Ishikawa (cell line): Measurements from ENCODE around the gene DNAH9.

Experiments used
- CEBPB ChIP-seq: IDR thresholded peaks from 2 replicates; pipeline ENCODE4 v1.6.1; 2012
- CREB1 ChIP-seq: IDR thresholded peaks from 2 replicates; pipeline ENCODE4 v1.6.1; 2012; ENCODE audit warnings: low read depth
- EGR1 ChIP-seq: IDR thresholded peaks from 2 replicates; pipeline ENCODE4 v1.6.1; 2012
- EP300 ChIP-seq: IDR thresholded peaks from 2 replicates; pipeline ENCODE4 v1.6.1; 2012; ENCODE audit warnings: borderline replicate concordance
- NFIC ChIP-seq: IDR thresholded peaks from 2 replicates; pipeline ENCODE4 v1.6.1; 2012
- RAD21 ChIP-seq: IDR thresholded peaks from 2 replicates; pipeline ENCODE4 v1.6.1; 2012; ENCODE audit warnings: low read depth
- TEAD4 ChIP-seq: IDR thresholded peaks from 2 replicates; pipeline ENCODE4 v1.6.1; 2012
- TF ChIP-seq, protein P1 (sequence below): IDR thresholded peaks from 2 replicates; pipeline ENCODE4 v1.6.1; 2012; ENCODE audit warnings: low read depth, mild to moderate bottlenecking
- TF ChIP-seq, protein P2 (sequence below): IDR thresholded peaks from 2 replicates; pipeline ENCODE4 v1.6.1; 2012
- TF ChIP-seq, protein P3 (sequence below): IDR thresholded peaks from 2 replicates; pipeline ENCODE4 v1.6.1; 2012

DNA sequence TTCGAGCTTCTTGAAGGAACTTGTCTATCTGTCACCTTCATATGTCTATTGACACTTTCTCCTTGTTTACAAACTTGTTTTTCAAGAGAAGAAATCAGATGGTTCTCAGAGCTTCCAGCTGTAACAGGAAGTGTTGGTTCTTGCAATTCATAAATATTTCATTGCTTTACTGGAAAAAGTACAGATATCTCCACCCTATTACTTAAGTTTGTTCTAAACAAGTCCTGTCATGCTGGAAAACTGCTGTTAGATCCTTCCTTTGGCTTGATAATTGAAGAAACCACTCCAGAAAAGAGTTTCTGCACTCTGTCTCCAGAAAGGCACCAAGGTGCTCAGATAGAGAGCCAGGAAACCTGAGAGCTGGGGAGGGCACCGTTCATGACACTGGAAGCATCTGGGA lies 181.6 kb downstream of the DNAH9 start:
- TF ChIP-seq EP300 = no peak
- TF ChIP-seq, protein P1, sequence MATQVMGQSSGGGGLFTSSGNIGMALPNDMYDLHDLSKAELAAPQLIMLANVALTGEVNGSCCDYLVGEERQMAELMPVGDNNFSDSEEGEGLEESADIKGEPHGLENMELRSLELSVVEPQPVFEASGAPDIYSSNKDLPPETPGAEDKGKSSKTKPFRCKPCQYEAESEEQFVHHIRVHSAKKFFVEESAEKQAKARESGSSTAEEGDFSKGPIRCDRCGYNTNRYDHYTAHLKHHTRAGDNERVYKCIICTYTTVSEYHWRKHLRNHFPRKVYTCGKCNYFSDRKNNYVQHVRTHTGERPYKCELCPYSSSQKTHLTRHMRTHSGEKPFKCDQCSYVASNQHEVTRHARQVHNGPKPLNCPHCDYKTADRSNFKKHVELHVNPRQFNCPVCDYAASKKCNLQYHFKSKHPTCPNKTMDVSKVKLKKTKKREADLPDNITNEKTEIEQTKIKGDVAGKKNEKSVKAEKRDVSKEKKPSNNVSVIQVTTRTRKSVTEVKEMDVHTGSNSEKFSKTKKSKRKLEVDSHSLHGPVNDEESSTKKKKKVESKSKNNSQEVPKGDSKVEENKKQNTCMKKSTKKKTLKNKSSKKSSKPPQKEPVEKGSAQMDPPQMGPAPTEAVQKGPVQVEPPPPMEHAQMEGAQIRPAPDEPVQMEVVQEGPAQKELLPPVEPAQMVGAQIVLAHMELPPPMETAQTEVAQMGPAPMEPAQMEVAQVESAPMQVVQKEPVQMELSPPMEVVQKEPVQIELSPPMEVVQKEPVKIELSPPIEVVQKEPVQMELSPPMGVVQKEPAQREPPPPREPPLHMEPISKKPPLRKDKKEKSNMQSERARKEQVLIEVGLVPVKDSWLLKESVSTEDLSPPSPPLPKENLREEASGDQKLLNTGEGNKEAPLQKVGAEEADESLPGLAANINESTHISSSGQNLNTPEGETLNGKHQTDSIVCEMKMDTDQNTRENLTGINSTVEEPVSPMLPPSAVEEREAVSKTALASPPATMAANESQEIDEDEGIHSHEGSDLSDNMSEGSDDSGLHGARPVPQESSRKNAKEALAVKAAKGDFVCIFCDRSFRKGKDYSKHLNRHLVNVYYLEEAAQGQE = no peak
- TF ChIP-seq, protein P2, sequence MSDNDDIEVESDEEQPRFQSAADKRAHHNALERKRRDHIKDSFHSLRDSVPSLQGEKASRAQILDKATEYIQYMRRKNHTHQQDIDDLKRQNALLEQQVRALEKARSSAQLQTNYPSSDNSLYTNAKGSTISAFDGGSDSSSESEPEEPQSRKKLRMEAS = no peak
- no peak for TF ChIP-seq TEAD4
- TF ChIP-seq NFIC = no peak
- no peak for TF ChIP-seq RAD21
- no peak for TF ChIP-seq EGR1
- no peak for TF ChIP-seq CEBPB
- TF ChIP-seq, protein P3, sequence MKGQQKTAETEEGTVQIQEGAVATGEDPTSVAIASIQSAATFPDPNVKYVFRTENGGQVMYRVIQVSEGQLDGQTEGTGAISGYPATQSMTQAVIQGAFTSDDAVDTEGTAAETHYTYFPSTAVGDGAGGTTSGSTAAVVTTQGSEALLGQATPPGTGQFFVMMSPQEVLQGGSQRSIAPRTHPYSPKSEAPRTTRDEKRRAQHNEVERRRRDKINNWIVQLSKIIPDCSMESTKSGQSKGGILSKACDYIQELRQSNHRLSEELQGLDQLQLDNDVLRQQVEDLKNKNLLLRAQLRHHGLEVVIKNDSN = no peak
- no peak for TF ChIP-seq CREB1
